Measurements from ENCODE around the gene AXDND1. TPM values are rescaled to one million over a fixed set of nuclear protein-coding genes. Genes with fewer than 3 reads are reported as not detected.

The AXDND1 gene
- total and polyA plus RNA-seq, 2 of the 8 experiments (the other 6 are each of a cell fraction or from before 2014, with no cell fraction given), result 0.61 TPM; not detected in 1

DNA sequence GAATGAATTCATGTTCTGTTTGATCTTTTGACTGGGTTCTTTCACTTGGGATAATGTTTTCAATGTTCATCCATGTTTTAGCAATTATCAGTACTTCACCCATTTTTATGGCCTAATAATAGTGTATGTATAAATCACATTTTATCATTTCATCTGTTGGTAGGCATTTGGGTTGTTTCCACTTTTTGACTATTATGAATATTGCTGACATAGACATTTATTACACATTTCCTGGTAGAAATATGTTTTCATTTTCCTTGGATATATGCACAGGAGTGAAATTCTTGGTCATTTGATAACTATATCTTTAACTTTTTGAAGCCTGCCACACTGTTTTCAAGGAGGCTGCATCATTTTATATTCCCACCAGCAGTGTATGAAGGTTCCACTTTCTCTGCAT is 79.8 kb downstream of the AXDND1 start:
- no peak overlapping the region for H2BK20ac ChIP-seq (ENCODE audit: low read length)
- H3K56ac ChIP-seq (replicated peaks; ENCODE audit: insufficient read length, low read depth, low read length), result no peak overlapping the region
- CTCF ChIA-PET (ENCODE audit: partially characterized antibody), result no interaction called here
- H3K9me3 ChIP-seq (ENCODE audit: insufficient read depth in 2 of 2, low read depth in 1 of 2, low read length in 1 of 2), result no peaks in the 10 kb centered on the region
- H3K14ac ChIP-seq (ENCODE audit: insufficient read length), result no peak overlapping the region
- no peak overlapping the region for H3K18ac ChIP-seq (ENCODE audit: extremely low read depth, low read length)
- H4K91ac ChIP-seq (replicated peaks; ENCODE audit: insufficient read length, low read length), result no peak overlapping the region
- no peaks in the 10 kb centered on the region for H3K4me1 ChIP-seq (replicated peaks in 1 of 4; ENCODE audit: control insufficient read depth in 3 of 4, insufficient read depth in 4 of 4, low read length in 3 of 4)
- POLR2A ChIA-PET (ENCODE audit: partially characterized antibody), result no interaction called here
- no peak overlapping the region for H4K5ac ChIP-seq (ENCODE audit: insufficient read length, low read depth, low read length)
- H3K27ac ChIP-seq (ENCODE audit: low read depth, low read length), result no peak overlapping the region
- no peak overlapping the region for H4K8ac ChIP-seq (ENCODE audit: extremely low read depth, insufficient read depth, low read length)
- H3K79me2 ChIP-seq (ENCODE audit: control insufficient read depth in 1 of 2, insufficient read depth in 2 of 2, low read length in 2 of 2), result no peaks in the 10 kb centered on the region
- no peak overlapping the region for H2AFZ ChIP-seq (ENCODE audit: low read length)
- no peak overlapping the region for H3K4me3 ChIP-seq (ENCODE audit: extremely low read depth in 1 of 4, insufficient read depth in 2 of 4, low read depth in 3 of 4, low read length in 4 of 4)
- H3K36me3 ChIP-seq (ENCODE audit: control insufficient read depth in 2 of 4, insufficient read depth in 4 of 4, low read length in 3 of 4), result no peaks in the 10 kb centered on the region
- no peak overlapping the region for H3K23ac ChIP-seq (ENCODE audit: insufficient read length)
- H3K27me3 ChIP-seq (replicated peaks in 1 of 4; ENCODE audit: control insufficient read depth in 3 of 4, extremely low read depth in 1 of 4, insufficient read depth in 3 of 4, low read length in 3 of 4), result no peaks in the 10 kb centered on the region
- no peak overlapping the region for H3K4me2 ChIP-seq (ENCODE audit: insufficient read depth in 1 of 2, low read depth in 2 of 2, low read length in 2 of 2)
- no peaks in the 10 kb centered on the region for H4K20me1 ChIP-seq (replicated peaks in 1 of 2; ENCODE audit: control insufficient read depth in 1 of 2, insufficient read depth in 2 of 2, low read length in 2 of 2)
- no peak overlapping the region for H2BK5ac ChIP-seq (ENCODE audit: low read depth, low read length)
- TF ChIP-seq MAFK (IDR thresholded peaks at IDR 0.05; ENCODE audit: low read depth, low read length), result peak; percentile 88; the same call in 1 of the 2 replicates
- TF ChIP-seq EGR1 (IDR thresholded peaks at IDR 0.05; ENCODE audit: borderline replicate concordance, low read depth, low read length), result no peak
- no peak for FAIRE-seq
- no peak for DNase-seq (ENCODE audit: low read depth in 1 of 2, low spot score in 2 of 2)
- no peak overlapping the region for H2BK12ac ChIP-seq (ENCODE audit: low read depth, low read length)
- no peak overlapping the region for H2AK5ac ChIP-seq (ENCODE audit: low read depth, low read length)
- no peaks in the 10 kb centered on the region for H3K23me2 ChIP-seq (ENCODE audit: low read depth, low read length)
- H3K79me1 ChIP-seq (ENCODE audit: low read depth, low read length), result no peaks in the 10 kb centered on the region
- no peak overlapping the region for H2BK15ac ChIP-seq (ENCODE audit: low read length)
- no peak overlapping the region for H2BK120ac ChIP-seq (replicated peaks; ENCODE audit: low read depth, low read length)
- H3K9ac ChIP-seq (replicated peaks in 1 of 4; ENCODE audit: extremely low read depth in 1 of 4, low read depth in 3 of 4, low read length in 3 of 4), result no peak overlapping the region
- no peak overlapping the region for H3K4ac ChIP-seq (replicated peaks; ENCODE audit: insufficient read length, low read depth, low read length)
